Measurements from ENCODE around the gene DEDD.
A peak's percentile ranks its signal among the peaks of the same experiment; 100 is the strongest.

DEDD gene, protein sequence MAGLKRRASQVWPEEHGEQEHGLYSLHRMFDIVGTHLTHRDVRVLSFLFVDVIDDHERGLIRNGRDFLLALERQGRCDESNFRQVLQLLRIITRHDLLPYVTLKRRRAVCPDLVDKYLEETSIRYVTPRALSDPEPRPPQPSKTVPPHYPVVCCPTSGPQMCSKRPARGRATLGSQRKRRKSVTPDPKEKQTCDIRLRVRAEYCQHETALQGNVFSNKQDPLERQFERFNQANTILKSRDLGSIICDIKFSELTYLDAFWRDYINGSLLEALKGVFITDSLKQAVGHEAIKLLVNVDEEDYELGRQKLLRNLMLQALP

DNA sequence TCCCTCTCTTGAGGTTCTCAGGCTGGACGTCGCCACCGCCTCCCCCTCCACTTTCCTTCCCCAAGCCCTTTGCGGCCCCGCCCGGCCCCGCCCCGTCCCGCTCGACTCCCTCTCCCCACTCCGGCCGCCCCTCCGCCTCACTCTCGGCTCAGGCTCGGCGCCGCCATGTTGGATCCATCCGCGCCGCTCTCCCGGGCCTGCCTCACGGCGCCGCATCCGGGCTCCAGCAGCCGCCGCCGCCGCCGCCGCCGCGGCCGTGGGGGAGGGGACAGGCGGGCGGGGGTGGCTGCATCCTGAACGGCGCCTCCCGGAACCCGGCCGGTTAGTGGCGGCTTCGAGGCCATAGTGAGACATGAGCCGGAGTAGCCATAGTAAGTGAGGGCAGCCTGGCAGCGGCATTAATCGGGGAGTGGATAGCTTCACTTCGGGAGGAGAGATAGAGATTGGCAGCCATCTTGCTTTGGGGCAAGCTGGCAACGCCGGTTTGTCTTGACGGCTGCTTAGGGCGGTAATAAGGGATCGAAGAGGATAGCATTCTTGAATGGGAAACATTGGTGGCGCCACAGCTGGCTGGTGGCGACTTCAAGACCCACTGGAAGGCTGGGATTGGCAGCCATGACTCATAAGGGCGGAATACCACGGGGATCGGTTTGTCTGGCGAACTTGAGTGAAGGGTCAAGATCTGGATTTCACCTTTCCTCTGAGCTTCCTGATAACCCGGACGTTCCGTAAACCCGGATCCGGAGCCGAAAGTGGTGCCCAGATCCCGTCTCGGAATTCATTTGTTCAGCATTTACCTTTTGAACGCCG, at the start of gene DEDD:
DEDD (minus strand) TSS at position 258 of the 810 bp plus-strand sequence. CDS start 8,205 bp downstream, outside the sequence.
- peak; percentile 98 for DNase-seq (ENCODE audit: low spot score)

DNA sequence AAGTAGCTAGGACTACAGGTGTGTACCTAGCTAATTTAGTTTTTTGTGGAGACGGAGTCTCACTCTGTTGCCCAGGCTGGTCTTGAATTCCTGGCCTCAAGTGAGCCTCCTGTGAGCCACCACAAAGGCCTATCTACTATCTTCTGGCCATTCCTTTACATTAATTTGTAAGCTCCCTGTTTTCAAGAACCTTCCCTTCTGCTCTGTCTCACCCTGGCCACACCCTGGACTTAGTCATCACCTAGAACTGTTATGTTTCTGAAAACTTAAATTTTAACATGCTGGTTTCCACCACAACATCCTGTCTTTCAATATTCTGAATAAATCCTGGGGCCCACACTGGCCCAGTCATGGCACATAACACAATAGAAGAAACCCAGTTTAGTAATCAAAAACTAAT, 49.7 kb upstream of the DEDD start:
- no peak for DNase-seq (ENCODE audit: low spot score)

DNA sequence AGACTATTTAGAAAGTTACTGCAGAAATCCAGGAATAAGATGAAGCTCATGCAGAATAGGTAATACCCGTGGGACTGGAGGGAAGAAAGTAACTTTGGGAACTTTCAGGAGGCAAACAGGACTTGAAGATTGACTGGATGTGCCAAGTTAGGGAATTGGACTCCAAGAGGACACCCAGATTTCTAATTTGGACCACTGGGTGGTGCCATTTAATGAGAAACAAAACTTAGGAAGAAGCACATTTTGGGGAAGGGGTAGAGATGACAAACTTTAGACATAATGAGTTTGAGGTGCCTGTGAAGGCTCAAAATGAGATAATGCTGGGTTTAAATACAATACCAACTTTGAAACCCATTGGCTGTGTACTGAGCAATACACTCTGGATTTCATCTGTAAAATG, 48.2 kb upstream of the DEDD start:
- no peak for DNase-seq (ENCODE audit: low spot score)

DNA sequence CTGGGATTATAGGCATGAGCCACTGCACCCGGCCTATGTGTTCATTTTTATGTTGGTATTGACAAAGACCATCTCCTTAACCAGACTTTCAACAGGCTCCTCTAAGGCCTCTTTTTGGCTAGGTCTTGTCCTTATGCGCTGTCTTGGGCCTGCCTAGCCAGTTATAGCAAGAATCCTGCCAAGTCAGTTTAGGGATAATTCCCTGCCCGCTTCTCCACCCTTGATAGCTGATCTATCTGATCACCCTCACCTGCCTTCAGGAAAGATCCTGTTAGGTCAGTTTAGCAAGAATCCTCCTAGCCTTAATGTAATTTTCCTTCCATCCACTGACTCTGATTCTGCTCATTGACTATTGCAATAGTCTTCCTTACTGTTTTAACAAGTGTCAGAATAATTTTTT, 47.2 kb upstream of the DEDD start:
- DNase-seq (ENCODE audit: low spot score), result no peak

DNA sequence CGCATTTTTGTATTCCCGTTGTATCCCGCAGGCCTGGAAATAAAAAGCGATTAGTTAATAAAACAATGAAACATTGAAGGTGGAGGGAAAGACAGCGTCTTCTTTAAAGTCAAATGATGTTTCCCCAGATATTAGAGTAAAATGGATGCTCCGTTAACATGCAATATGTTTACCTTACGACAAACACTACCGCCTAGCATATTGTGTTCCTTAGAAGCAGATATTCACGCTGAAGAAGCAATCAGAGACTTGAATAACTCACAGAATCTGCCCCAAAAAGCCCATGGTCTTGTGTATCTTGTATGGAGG, 45.4 kb upstream of the DEDD start:
- no peak for DNase-seq (ENCODE audit: low spot score)

DNA sequence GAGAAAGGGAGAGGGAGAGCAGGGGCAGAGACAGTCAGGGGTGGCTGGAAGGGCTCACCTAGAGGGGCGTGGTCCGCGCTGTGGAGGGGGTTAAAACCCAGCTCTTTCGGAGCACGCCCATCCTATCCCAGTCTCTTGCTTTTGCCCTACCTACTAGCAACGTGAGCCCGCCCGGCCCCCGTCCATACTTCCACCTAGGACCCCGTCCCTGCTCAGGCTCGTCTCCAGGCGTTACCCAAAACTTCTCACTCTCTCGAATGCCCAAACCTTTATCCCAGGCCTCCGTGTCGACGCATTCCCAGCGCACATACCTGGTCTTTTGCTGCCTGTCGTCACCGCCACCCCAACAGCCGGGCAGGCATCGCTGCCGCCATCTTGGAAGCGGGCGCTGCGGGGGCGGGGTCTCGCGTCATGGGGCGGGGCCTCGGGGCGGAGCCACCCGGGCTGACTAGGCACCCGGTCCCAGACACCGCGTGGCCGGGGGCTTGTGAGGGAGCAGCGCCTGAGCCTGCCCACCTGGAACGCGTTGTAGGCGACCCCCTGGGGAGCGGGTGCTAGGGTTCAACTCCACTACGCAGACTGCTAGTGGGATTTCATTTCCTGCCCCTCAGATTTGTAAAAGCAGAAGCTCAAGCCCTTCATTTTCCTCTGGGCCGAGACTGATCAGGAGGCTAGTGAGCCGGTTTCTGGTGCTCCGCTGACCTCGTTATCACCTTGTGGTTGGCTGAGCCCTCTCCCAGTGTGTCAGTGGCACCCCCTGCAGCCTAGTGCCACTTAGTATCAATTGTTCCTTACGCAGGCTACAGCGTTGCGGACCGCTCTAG, 44.9 kb upstream of the DEDD start, which contains the start of gene B4GALT3:
B4GALT3 (minus strand) TSS at position 396 of the 824 bp plus-strand sequence. CDS start 1,447 bp downstream, outside the sequence.
- DNase-seq (ENCODE audit: low spot score), result peak; percentile 85

DNA sequence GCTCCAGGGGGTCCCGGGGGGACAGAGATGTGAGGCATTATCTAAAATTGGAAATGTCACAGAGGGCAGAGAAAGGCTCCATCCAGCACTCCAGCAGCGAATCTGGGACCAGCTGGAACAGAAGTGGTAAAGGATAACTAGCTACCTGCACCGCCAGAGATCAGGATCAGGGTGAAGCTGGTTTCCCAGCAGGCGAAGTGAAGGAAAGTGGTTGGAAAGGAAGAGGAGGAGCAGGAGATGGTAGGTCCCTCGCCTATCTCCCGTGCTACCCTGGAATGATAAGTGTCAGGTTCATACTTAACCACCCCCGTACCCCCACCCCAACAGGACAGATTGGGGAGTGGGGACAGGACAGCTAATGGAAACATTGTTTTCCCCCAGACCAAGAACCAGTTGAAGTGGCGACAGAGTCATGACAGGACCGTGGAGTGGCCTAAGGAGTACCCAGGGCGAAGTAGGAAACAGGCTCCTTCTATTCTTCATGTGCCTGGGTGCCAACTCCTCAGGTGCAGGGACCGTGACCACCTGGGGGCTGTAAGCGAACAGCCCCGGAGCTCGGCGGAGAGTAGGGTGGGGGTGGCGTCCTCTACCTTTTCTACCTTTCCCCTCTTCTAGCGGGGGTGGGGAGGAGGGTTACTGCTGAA, 44.1 kb upstream of the DEDD start:
- DNase-seq (ENCODE audit: low spot score), result no peak

DNA sequence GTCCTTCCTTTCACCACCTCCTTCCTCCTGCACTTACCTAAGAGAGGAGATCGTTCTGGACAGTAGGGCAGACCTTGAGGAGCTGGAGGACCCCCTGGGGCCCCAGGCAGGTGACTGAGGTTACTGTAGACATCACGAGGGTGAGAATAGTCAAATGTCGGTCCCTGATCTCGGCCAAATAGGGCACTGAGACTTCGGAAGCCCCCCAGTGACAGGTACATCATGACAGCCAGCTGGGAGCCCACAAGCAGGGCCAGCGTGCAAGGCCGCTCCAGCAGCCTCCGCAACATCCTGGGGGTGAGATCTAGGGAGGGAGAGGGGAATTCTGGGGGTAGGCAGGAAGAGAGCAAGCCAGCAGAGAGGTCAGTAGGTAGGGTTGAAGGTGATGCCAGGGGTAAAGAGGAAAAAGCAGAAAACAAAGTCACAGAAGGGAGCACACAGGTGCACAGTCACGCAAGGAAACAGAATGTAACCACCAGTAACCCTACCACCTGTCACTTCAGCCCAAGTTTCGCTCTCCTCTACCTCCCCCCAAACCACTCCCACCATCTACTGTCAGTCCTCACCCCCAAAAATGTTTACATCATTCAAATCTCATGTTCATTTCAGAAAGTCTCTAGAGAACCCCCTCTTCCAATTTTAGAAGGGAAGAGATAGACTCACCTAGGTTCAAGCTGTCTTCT, 43.4 kb upstream of the DEDD start:
- DNase-seq (ENCODE audit: low spot score), result no peak

DNA sequence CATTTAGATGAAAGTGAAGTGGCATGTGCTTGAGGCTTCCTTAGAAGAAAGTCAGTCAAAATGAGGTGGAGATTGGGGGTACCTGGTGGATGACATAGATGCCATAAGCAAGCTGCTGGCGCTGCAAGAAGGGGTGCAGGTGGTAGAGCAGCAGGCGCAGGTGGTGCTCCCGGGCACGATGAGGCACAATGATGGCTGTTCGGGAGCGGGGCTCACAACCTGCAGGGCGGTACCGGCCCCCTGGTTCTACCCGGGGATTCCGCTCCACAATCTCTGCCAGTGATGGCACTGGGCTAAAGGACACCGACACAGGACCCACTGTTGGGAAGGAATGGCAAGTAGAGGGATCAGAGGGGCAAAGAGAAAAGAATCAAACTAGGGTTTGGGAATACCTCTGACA, 42.4 kb upstream of the DEDD start:
- no peak for DNase-seq (ENCODE audit: low spot score)

DNA sequence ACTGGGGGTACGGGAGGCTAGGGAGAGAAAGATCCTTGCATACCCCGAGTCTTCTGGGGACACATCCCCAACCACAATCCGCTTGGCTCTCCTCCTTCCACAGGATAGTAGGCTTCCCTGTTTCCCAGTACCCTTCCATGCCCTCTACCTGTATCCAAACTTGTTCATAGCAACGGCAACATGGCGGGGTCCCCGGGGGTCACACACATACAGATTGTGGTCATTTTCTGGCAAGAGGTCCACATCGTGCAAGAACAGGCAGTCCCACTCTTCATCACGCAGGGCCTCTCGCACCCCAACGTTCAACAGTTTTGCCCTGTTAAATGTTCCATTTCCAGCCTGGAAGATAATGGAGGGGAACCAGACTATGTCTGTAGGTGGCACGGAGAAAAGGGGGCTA, 41.2 kb upstream of the DEDD start:
- no peak for DNase-seq (ENCODE audit: low spot score)

DNA sequence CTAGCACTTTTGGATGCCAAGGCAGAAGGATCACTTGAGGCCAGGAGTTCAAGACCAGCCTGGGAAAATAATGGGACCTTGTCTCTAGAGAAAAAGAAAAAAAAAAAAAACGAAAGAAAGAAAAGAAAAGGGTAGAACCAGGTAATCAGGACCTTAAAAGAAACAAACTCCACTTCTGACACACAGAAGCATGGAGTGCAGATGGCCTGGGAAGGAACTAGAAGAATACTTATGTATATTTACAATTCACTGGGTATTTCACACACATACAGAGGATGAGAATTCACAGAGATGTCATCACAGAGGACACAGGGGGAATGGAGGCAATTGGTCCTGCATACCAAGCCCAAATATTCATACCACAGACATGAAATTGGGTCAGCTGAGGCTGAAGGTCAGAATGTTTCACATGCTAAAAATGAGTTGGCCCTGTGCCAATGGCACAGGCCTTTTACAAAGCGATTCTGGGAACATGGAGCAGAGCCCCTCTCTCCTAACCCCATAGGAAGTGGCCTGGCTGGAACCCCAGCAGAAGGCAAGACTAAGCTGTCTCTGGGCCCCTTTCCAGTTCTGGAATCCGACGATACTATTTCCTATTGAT, 40.4 kb upstream of the DEDD start:
- DNase-seq (ENCODE audit: low spot score), result no peak

DNA sequence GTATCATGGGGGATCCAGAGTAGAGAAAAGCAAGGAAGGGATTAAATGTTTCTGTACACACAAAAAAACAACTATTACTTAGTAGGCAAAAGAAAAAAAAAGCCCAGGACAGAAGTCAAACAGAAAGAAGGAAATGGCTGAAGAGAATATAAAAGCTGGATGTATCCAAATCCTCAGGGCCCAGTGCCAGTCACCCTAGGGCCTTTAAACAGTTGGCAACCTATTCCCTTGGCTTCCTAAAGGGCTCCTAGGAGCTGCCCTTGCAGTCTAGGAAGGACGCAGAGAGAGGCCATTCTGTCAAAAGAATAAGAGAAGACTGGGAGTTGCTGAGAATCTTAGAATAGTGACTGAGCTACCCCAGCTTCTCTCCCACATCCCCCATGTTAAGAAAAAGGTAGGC, 39.9 kb upstream of the DEDD start:
- DNase-seq (ENCODE audit: low spot score), result no peak

DNA sequence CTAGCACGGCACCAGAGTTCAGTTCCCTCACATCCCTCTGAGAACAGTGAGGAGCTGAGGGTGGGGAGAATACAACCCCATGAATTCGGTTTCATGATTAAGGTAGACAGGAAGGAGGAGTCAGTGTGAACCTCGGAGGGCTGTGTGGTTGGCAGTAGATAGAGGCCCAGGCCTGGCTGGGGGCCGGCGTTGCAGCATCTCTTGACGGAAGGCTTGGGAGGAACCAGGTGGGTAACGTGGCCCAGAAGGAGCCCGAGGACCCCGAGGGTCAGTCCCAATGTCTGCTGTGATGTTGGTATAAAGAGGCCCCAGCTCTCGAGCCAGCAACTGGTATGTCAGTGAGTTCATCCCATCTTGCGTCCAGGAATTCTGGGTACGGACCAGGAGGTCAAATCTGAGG, 39.2 kb upstream of the DEDD start:
- no peak for DNase-seq (ENCODE audit: low spot score)

DNA sequence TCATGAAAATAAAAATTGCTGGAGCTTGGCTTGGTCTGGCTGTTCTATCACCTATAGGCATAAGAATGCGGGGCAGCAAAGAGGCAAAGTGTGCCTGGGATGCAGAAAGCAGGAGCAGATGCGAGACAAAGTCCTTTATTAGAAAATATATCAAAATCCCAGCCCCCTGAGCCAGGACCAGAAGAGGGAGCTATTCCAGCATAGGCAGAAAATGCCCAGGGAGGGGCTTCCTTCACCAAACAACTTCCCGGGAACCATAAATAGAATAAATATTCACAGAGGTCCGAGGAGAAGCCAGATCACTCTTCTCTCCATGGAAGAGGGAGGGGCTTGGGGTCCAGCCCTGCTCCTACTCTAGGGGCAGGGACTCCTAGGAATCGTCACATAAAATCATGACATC, 38.7 kb upstream of the DEDD start:
- DNase-seq (ENCODE audit: low spot score), result no peak

DNA sequence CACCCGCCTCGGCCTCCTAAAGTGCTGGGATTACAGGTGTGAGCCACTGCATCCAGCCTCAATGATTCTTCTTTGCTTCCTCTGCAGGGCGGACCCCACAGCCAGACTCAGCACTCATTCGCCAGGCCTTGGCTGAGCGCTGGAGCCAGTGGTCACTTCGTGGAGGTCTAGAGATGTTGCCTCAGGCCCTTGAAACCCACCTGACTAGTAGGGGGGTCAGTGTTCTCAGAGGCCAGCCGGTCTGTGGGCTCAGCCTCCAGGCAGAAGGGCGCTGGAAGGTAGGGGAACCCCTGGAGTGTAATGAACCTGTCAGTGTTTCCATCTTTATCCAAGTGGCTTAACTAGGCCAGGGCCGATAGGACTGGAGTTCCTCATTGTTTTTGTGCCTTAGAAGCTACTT, 36.4 kb upstream of the DEDD start:
- no peak for DNase-seq (ENCODE audit: low spot score)

DNA sequence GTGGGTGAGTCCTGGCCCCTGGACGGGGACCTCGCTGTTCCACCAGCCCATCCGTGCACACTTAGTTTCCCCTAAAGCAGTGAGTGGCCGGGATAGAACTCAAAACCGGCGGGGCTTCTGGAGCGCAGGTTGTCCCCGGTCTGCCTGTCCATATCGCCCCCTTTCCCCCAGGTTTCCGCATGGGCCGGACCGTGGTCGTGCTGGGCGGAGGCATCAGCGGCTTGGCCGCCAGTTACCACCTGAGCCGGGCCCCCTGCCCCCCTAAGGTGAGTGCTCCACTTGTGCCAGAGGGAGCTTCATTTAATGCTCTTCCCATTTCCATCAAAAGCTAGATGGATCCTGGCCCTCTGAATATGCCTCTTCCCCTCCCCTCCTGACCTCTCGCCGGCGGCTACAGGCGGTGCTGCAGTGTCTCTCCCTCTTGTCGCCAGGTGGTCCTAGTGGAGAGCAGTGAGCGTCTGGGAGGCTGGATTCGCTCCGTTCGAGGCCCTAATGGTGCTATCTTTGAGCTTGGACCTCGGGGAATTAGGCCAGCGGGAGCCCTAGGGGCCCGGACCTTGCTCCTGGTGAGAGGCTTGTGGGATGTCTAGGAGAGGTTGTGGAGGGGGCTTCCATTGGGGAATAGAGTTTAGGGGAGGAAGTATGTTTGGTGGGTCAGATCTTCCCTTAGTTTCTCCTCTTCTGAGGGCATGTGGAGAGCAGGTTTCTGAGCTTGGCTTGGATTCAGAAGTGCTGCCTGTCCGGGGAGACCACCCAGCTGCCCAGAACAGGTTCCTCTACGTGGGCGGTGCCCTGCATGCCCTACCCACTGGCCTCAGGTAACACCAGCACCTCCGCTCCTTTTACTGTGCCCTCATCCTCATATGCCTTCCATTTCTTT, 34.4 kb upstream of the DEDD start:
- no peak for DNase-seq (ENCODE audit: low spot score)

DNA sequence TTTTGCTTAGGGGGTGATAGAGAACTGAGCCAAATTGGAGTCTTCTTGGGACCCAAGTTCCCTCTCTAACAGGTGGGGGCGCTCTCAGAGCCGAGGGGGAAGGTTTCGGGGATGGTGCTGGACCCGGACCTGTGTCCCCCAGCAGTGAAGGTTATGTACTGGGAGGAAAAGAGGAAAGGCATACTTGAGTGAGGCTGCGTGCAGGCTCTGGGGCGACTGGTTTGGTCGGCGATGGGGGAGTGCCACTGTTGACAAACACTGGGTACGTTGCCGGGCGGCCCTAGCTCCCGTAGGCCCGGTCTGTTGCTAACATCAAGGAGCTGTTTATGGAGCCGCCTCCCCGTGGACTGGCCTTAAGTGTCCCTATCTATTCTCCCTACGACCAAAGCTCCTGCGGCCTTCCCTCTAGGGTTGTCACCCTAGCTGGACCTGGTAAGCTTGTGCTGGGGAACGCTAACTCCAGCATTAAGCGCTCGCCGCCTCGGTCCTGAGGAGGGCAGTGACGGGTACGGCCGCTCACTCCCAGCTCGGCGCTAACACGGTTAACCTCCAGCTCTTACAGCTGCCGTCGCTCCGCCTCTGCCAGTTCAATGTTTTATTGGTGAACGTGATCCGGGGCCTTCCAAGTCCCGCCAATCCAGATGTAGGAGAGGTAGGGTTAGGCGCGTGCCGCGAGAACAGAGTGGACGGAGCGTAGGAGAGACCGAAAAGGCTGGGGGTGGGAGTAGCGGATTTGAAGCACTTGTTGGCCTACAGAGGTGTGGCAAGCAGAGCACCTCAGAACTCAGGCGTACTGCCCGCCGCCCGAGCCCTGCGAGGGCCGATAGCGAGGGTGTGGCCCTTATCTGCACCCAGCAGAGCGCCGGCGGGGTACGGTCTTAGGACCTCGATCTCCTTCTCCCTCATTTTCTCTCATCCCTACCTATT, 33.5 kb upstream of the DEDD start, which contains the start of gene PPOX:
PPOX (plus strand) TSS at position 685 of the 927 bp plus-strand sequence. CDS start 422 bp downstream, outside the sequence.
- DNase-seq (ENCODE audit: low spot score), result peak; percentile 99

DNA sequence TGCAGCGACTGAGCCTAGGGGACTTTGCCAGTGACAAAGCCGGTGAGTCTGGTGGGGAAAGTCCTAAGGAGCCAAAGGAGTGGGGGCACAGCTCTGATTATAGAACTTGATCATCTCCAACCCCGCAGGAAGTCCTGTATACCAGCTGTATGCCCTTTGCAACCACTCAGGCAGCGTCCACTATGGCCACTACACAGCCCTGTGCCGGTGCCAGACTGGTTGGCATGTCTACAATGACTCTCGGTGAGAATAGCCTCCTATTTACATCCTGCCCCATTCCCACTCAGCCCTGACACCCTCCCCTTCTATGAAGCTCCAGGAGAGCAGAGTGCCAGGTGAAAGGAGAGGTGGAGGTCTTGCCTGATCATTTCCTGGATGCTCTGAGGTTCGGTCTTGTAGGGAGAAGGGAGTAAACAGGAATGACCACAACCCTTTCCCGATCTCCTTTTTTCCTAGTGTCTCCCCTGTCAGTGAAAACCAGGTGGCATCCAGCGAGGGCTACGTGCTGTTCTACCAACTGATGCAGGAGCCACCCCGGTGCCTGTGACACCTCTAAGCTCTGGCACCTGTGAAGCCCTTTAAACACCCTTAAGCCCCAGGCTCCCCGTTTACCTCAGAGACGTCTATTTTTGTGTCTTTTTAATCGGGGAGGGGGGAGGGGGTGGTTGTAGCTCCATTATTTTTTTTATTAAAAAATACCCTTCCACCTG, 32.6 kb upstream of the DEDD start:
- DNase-seq (ENCODE audit: low spot score), result no peak
